Right lung (tissue), 5 donors: ENCODE data around the gene DCTN4. TPM values are rescaled to one million over a fixed set of nuclear protein-coding genes. Genes with fewer than 3 reads are reported as not detected.
"Not testable (repeated sequence)": the region's sequence is repeated elsewhere in the genome, so short reads cannot be mapped to it uniquely, and the experiment has no call there.

ENCODE experiments used
- DNase-seq, 2 donors: peaks; one replicate each; pipeline ENCODE4 v3.0.0-alpha.2; 2013
- polyA plus RNA-seq, 5 donors: library from polyadenylated mRNA; unstranded; fragments of 120-200 nt; gene quantifications; one replicate each; pipeline versions ENCODE4 v1.2.1 to v1.2.3, GENCODE V29; 2013; ENCODE audit warnings: inconsistent platforms in 1 of 5, low replicate concordance in 1 of 5; ENCODE audit not compliant: insufficient read length in 5 of 5, insufficient read depth in 1 of 5

DCTN4 gene
- polyA plus RNA-seq, 5 donors: 53.1 to 73.5 (median 69.4) TPM

DNA sequence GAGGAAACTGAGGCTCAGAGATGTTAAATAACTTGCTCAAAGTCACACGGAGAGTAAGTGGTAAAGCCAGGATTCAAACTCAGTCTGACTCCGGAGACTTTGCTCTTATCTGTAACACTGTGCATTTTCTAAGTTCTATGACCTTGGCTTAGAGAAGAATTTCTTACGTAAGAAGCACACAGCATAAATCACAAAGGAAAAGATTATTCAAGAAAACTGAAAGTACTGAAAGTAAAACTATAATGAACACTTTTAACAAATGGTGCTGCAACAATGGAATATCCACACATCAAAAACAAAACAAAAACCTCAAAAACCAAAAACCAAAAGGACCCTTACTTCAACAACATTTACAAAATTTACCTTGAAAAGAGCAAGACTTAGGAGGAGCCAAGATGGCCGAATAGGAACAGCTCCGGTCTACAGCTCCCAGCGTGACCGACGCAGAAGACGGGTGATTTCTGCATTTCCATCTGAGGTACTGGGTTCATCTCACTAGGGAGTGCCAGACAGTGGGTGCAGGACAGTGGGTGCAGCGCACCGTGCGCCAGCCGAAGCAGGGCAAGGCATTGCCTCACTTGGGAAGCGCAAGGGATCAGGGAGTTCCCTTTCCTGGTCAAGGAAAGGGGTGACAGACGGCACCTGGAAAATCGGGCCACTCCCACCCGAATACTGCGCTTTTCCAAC is 16.2 kb downstream of the DCTN4 start:
- DNase-seq: not testable (repeated sequence)

DNA sequence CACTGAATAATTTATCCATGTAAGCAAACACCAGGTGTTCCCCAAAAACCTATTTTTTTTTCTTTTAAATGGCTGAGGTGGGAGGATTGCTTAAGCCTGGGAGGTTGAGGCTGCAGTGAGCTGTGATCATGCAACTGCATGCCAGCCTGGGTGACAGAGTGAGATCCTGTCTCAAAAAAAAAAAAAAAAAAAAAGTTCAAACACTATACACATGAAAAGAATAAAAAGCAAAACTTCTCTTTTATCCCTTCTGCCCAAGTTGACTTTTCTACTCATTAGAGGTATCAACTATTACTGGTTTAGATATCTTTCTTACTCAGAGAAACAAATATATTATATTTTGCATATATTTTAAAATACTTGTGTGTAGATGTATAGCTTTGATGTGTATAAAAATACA is 17.8 kb downstream of the DCTN4 start:
- no peak for DNase-seq

DNA sequence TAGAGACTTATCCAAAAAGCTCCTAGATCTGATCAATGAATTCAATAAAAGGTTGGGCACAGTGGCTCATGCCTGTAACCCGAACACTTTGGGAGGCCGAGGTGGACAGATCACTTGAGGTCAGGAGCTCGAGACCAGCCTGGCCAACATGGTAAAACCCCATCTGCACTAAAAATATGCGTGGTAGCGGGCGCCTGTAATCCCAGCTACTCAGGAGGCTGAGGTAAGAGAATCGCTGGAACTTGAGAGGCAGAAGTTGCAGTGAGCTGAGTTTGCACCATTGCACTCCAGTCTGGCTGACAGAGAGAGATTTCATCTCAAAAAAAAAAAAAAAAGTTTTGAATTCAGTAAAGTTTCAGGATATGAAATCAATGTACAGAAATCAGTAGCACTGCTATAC is 20.0 kb downstream of the DCTN4 start:
- no peak for DNase-seq

DNA sequence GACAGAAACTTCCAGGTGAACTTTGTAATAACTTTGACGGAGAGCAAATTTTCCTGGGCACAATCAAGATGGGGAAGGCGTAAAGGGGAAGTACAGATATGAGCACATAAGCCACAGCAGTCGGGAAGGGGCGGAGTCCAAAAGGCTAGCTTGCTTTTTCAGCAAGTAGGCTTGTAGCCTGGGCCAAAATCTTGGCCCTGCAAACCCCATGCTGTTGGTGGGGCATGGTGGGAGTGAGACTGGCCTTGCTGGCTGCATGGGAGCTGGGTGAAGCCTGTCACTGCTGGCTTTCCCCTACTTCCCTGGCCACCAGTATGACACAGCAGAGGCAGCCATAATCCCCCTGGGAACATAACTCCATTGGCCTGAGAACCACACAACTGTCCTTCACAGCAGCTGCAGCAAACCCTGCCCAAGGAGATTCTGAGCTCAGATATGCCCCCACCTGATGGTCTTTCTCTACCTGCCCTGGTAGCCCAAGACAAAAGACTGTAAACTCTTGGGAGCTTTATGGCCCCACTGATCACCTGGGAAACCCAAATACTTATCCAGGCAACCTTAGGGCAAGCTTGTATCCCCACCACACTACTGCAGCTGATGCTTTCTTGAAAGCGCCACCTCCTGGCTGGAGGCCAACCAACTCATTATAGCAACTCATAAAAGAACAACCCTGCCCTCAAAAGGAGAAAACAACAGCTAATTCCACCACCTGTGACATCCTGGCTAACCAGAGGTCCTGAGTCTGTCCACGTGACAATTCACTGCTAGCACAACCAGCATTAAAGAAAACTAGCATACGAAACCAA is 24.0 kb downstream of the DCTN4 start:
- DNase-seq: no peak

DNA sequence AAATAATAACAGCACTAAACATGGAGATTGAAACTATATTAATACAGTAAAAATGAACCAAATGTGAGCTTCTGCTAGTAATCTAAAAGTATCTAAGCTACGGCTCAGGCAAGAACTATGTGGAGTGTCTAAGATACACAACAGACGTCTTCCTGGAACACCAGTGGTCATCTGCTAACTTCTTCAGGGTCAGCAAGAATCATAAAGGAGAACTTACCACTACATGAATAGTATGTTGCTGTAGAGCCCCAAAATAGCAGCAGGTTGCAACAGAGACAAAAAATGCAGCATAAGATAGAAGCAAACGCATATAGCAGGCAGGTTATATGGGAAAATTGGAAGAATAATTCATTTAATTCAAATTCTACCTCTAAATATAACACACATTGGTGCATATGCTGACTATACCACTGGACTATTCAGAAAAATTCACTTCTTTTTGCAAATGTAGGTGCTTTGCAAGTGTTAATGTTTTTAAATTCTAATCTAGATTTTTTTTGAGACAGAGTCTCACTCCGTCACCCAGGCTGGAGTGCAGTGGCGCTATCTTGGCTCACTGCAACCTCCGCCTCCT is 27.1 kb downstream of the DCTN4 start:
- no peak for DNase-seq

DNA sequence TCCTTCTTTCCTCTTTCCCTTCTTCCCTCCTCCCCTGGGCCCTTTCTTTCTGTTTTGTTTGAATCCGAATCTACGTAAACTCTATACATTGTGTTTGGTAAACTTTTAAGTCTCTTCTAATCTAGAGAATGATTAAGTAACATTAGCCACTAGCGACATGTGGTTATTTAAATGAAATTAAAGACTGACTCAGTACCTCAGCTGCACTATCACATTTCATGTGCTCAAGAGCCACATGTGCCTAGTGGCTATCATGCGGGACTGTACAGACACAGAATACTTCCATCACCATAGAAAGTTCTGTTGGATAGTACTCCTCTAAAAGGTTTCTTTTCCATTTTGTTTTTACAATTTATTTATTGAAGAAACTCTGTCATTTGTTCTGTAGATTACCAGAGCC is 29.0 kb downstream of the DCTN4 start:
- DNase-seq: no peak

DNA sequence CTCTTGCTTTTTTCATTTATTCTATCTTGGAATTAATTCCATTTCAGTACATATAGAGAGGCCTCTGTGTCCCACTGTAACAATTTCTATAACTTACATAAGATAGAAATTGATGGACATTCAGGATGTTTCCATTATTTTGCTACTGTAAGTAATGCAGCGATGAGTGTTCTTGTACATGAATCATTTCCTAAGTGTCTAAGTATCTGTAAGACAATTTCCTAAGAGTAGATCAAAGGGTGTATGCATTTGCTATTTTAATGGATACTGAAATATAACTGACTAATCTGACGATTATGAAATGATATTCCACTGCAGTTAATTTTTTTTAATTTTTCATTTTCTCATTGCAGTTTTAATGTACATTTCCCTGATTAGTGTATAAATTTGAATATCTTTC is 35.0 kb downstream of the DCTN4 start:
- no peak for DNase-seq

DNA sequence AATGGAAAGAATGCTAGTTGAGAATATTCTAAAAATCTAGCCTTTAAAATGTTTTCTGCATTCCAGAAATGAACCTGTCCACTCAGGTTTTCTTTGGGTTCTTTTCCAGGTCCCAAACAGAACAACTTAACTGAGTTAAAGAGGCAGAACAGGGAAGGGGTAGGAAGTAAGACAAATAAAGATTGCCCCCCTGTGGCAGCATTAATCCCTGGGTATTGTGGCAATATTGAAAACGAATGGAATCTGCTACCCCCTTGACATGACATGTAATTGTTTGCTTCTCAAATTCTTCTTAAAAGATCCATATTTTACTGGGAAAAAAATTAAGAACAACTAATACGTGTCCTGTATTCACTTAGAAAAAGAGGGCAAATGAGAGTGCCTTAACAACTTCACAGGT is 48.7 kb downstream of the DCTN4 start:
- DNase-seq: no peak

DNA sequence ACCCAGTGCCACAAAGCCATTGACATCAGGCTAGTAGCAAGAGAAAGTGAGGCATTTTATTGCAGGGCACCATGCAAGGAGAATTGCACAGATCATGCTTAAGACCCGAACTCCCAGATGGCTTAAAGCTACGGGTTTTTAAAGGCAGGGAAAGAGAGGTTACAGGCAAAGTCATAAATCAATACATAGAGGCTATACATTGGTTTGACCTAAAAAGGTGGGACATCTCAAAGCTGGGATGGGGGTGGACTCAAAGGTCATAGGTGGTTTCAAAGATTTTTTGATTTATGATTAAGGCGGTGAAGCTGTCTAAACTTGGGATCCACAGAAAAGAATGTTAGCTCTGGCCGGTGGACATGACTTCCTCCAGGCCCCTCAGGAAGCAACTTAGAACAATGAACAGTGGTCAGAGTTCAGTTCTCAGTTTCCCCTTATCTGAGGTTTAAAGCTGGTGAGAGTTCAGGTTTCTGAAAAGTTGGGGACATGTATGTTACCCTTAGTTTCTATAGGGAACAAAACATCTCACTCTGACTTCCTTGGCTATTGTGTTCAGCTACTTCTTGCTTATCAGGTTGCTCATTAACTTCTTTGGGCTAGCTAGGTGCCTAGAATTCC is 51.9 kb downstream of the DCTN4 start:
- no peak for DNase-seq

DNA sequence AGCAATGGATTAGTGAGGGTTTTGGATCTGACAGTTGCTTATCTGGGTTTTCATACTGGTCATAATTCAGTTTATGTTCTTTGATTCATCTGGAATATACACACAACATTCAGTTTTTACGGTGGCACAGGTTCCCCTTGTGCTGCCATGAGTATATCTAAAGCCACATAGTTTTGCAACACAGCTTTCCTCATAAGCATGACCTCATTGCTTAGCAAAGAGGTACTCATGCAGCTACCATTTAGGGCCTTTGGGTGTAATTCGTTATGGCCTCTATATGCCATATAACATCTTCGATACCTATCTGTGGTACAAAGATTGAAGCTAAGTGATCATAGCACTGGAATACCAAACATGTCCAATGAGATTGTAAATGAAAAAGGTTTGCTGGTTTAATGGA is 55.1 kb downstream of the DCTN4 start:
- DNase-seq: no peak

DNA sequence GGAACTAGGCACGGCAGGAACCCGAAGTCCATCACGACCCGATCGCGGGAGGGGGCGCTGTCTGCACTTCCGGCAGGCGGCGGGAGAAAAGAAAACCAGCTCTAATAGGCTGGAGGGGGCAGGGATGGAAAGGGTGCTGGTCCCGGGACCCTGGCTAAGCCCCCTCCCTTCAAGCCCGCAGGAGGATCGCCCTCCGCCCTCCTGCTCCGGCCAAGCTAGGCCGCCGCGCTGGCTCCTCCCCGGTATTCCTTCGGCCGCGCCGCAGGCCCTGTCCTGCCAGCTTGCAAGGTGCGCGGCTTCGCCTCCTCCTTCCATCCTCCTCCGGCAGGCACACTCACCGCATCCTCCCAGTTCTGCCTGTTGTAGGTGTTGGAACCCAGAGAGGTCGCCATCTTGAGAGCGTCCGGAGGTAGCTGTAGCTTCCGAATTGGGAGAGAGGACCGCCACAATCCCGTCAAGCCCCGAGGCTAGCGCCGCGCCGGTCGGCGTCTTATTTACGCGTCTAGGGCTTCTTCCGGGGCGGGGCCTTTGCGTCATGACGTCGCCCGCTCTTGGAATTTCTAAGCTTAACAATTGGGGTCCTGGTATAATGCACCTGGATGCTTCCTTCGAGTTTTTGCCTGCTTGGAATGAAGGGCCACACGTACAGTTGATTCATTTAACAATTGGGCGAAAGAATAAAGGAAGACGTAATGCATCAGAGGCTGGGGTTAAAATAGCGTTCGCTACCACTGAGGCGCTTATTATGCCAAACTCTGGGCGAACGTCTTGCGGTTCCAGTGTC is 58.0 kb downstream of the DCTN4 start, which contains the start of gene RBM22:
Gene RBM22 (minus strand): TSS at position 469 of the 784 bp plus-strand sequence. CDS start 77 bp downstream, at position 392.
- DNase-seq: peak; percentile 92 to 94

DNA sequence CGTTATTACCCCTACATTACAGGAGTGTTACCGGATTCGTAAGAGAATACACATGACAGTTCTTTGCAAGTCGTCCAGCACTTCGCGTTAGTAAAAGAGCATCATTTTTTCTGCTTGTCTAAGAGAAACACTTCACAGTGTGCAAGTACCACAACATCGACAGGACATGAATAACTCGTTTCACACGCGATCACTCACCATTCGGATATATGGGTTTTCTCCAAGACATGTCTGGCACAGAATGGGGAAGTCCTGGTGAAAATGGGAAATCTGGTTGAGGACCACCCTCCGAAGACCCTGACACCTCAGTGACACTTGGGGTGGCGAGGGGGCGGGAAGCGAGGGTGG is 58.6 kb downstream of the DCTN4 start:
- DNase-seq: peak in 1 of 2 donors; percentile 8

DNA sequence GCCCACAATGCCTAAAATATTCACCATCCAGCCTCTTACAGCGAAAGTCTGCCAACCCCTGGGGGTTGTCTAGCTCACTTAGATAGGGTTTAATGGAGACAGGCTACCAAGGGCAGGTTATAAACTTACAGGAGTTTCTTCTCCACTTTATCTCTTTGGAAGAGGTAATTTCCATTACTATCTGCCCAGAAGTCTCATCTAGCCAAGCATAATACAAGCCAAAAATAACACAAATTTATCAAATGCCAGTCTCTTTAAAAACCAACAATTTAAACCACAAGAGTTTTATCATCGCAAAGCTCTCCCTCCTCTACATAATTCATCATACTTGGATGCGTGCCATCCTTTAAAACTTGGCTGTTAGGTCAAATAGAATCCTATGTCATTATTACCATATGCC is 64.2 kb downstream of the DCTN4 start:
- no peak for DNase-seq

DNA sequence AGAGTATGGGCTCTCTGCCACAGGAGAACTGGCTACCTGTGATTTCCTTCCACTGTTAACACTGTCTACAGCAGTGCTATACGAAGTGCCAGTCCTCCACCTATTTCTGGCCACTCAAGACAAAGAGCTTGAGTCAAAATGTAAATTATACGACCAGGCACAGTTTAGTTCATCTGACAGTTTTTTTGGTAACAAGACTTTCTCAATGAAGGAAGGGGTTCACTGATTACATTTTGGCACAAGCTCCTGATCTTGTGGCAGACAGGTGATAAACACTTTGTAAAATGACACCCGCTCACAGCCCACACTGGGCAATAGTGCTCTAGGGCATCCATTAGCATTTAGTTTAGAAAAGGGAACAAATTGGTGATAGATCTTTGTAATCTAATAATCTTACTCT is 66.5 kb downstream of the DCTN4 start:
- no peak for DNase-seq

DNA sequence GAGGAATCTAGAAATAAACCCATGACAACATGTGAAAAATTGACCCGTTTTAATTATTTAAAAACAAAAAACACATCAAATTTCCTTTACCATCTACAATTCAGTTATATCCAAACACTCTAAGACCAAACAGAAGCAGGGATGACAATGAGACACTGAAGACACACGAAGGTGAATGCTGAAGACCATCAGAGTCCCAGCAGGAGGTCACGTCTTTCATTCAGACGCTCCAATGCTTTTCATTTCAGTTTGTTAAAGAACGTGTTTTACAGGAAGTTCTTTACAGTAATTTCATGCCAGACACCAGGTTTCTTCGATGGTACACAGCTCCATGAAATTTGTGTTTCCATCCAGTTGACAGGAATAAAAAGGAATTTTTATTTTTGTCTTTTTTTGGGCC is 68.1 kb downstream of the DCTN4 start:
- no peak for DNase-seq

DNA sequence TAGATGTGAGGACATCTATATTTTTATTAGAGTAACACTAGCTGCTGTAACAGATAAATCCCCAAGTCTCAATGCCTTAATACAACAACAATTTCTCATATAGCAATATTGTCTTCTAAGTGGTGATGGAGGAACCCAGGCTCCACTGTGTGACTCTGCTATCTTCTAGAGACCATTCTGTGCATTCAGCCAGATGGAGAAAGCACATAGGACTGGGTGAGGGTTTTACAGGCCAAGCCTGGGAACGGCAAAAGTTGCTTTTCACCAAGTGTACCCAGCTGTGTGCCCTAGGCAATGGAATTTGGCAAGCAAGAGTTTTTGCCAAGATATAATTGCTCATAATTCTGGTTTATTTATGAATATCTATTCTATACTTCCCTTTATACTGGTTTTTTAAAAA is 69.7 kb downstream of the DCTN4 start:
- no peak for DNase-seq

DNA sequence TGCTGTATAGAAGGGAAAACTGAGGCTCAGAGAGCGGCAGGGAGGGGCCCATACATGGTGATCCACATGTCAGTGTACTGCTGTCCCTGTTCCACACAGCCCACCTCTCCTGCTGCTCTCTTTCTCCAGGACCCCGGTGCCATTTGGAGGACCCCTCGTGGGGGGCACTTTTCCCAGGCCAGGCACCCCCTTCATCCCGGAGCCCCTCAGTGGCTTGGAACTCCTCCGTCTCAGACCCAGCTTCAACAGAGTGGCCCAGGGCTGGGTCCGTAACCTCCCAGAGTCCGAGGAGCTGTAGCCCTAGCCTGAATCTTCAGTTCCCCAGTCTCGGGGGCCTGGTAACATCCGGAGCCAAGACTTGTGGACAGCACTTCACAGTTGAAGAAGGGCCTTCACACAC is 82.2 kb downstream of the DCTN4 start:
- no peak for DNase-seq

DNA sequence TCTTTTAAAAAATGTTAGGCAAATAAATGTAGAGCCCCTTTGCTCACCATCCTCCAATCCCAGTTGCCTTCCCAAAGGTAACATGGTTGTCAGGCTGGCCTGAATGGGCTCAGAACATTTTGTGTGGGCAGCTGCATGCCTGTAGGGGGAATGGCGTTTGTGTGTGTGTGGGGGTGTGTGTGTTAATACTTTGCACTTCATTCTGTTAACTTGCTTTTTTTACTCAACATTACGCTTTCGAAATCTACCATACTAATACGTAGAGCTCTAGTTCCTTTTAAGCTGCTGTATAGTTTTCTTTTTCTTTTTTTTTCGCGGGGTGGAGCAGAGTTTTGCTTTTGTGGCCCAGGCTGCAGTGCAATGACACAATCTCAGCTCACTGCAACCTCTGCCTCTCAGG is 83.7 kb downstream of the DCTN4 start:
- DNase-seq: no peak

DNA sequence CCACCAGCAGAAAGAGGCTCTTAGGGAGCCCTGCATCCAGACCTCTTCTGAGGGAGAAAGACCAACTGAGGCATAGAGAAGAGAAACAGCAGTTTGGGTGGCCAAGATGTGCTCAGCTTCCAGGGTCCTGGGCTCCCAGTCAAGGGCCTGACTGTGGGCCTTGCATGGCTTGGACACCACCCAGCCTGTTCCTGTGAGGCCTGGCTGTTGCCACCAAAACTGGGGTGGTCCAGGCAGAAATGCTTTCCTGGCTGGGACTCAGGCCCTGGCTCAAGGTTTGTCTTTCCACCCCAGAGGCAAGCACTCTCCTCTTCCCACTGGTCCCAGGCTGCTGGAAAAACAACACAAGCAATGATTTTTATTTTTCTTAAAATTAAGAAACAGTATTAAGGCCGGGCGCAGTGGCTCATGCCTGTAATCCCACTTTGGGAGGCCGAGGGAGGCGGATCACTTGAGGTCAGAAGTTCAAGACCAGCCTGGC is 84.4 kb downstream of the DCTN4 start:
- DNase-seq: peak in 1 of 2 donors; percentile 52

DNA sequence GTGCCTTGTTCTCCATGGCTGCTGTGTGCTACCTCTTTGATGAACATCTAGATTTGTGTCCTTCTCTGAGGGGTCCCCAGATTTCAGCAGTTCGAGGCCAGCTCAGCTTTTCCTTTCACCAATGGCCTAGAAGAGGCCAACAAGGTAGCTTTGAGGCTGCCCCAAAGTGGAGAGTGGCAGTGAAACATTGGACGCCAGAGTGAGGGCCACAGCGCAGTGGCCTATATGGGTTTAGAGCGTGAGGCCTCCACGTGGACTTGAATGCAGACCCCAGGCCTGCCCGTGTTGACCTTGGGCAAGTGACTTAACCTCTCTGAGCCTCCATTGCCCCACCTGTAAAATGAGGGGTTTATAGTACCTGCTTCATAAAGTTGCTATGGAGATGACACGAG is 85.9 kb downstream of the DCTN4 start:
- no peak for DNase-seq

DNA sequence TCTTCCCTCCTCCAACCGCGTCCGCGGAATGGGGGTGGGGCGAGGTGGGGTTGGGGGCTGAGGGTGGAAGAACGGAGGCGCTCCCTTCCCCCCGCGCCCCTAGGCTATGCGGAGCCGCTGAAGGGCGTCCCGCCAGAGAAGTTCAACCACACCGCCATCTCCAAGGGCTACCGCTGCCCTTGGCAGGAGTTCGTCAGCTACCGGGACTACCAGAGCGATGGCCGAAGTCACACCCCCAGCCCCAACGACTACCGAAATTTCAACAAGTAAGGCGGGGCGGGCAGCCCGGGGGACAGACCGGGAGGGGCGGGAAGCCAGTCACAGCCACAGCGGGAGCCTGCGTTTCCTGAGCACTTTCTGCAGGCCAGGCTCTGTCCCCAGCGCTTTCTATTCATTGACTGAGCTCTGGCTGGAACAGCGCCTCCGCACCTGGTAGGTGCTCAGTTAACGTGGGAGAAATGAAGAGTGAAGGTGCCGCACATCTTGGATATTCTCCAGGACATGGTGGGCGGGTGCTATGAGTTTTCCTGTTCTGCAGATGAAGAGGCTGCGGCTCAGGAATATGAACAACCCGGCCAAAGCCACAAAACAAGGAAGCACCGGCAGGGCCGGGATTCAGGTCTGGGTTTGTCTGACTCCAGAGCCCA is 86.5 kb downstream of the DCTN4 start:
- peak in 1 of 2 donors; percentile 51 for DNase-seq
